ENCODE results near the gene NOL3. TPM values are rescaled to one million over a fixed set of nuclear protein-coding genes. Genes with fewer than 3 reads are reported as not detected.
A peak's percentile ranks its signal among the peaks of the same experiment; 100 is the strongest.

The NOL3 gene
- total RNA-seq, 1 experiment from 2014 or later = 5.6 TPM

DNA sequence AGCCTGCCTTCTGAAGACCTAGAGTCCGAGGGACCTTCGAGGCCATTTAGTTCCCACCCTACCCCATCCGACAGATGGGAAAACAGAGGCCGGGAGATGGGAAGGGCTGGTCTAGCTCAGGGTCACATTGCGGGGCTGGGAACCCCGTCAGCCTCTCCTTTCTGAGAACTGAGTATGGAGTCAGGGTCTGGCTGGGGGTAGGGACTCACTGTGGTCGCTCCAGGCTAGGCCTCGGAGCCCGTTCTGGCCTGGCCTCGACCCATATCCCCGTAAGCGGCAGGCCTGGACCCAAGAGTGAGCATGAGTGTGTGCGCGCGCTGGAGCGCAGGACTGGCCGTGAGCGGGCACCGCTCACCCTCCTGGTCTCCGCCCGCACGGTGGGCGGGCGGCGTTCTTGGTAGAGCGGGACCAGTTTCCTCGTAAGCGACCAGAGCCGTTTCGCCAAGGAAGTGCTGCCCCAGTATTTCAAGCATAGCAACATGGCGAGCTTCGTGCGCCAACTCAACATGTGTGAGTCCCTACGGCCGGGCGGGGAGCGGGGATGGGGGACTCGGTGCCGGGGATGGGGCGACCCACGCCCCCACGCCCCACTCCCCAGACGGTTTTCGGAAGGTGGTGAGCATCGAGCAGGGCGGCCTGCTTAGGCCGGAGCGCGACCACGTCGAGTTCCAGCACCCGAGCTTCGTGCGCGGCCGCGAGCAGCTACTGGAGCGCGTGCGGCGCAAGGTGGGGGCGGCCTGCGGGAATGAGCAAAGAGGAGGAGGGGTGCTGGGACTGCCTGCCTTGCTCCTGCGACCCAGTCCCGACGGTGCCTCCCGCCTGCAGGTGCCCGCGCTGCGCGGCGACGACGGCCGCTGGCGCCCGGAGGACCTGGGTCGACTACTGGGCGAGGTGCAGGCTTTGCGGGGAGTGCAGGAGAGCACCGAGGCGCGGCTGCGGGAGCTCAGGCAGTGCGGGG is 4.9 kb upstream of the NOL3 start:
- H3K9me3 ChIP-seq (ENCODE audit: control insufficient read depth, low read depth, low read length) = no peaks in the 10 kb centered on the region
- no peak overlapping the region for H2AK5ac ChIP-seq (ENCODE audit: insufficient read length, low read length)
- H4K20me1 ChIP-seq (ENCODE audit: control insufficient read depth, insufficient read depth, insufficient read length) = no peaks in the 10 kb centered on the region
- peaks cover 3 to 6% of the 10 kb centered on the region in 2 experiments; a peak in 3 of 5 replicates for H3K9me3 Mint-ChIP-seq
- no peak overlapping the region for H3K14ac ChIP-seq (ENCODE audit: insufficient read depth, low read length)
- H3K4me3 Mint-ChIP-seq = peak overlapping the region; percentile 10 to 68; a peak in 3 of 5 replicates
- peaks cover 14% of the 10 kb centered on the region for H3K23me2 ChIP-seq (ENCODE audit: insufficient read length, low read depth, low read length, poor library complexity, severe bottlenecking)
- no peak for DNase-seq
- no peak overlapping the region for H3K18ac ChIP-seq (ENCODE audit: insufficient read length, low read depth, low read length)
- whole genome bisulfite sequencing (ENCODE audit: extremely low coverage, insufficient read length, low lambda C conversion rate) = no CpG with 5 or more reads among the region's 85 CpGs
- no peaks in the 10 kb centered on the region for H3K79me2 ChIP-seq (ENCODE audit: insufficient read depth, low read length)
- H3K27me3 ChIP-seq (ENCODE audit: insufficient read depth, low read length) = peaks cover 87% of the 10 kb centered on the region
- no peaks in the 10 kb centered on the region; a peak in 1 of 7 replicates for H3K36me3 Mint-ChIP-seq (ENCODE audit: insufficient read depth in 1 of 3, low read depth in 3 of 3)
- H2BK15ac ChIP-seq (ENCODE audit: low read depth, low read length) = no peak overlapping the region
- H3K56ac ChIP-seq (ENCODE audit: insufficient read length, low read depth, low read length) = no peak overlapping the region
- no peak overlapping the region for H4K91ac ChIP-seq (ENCODE audit: insufficient read length, low read depth, low read length)
- no peak for TF ChIP-seq CTCF (conservative IDR thresholded peaks at IDR 0.05)
- H3K27me3 Mint-ChIP-seq (ENCODE audit: low read depth) = peaks cover 94% of the 10 kb centered on the region
- H3K4me1 ChIP-seq (ENCODE audit: insufficient read depth, low read length) = no peaks in the 10 kb centered on the region
- H3K4ac ChIP-seq (ENCODE audit: low read depth, low read length) = no peak overlapping the region
- peaks cover 14 to 52% of the 10 kb centered on the region in 2 experiments for H3K4me1 Mint-ChIP-seq
- no peak overlapping the region for H2BK12ac ChIP-seq (ENCODE audit: insufficient read length, low read depth, low read length)
- no peaks in the 10 kb centered on the region for H3K79me1 ChIP-seq (ENCODE audit: insufficient read depth, low read depth, low read length, poor library complexity, severe bottlenecking)
- H3K27ac ChIP-seq (ENCODE audit: insufficient read length, low read depth, low read length) = no peak overlapping the region
- no peak overlapping the region for H4K5ac ChIP-seq (ENCODE audit: insufficient read length, low read depth, low read length)
- H3K4me2 ChIP-seq (ENCODE audit: insufficient read depth, insufficient read length, low read length) = peak overlapping the region; percentile 13
- H2BK5ac ChIP-seq (ENCODE audit: insufficient read length, low read length) = no peak overlapping the region
- no peak overlapping the region for H2AFZ ChIP-seq (ENCODE audit: low read length)
- no peak overlapping the region for H3K9ac ChIP-seq (ENCODE audit: extremely low read depth, insufficient read length, low read length)
- no peak overlapping the region for H2BK120ac ChIP-seq (ENCODE audit: low read depth, low read length, poor library complexity, severe bottlenecking)
- H4K8ac ChIP-seq (replicated peaks; ENCODE audit: insufficient read length, low read depth, low read length) = no peak overlapping the region
- no peak overlapping the region for H3T11ph ChIP-seq (ENCODE audit: low read length)
- H3K27ac Mint-ChIP-seq = no peak overlapping the region
- no peak overlapping the region for H3K23ac ChIP-seq (ENCODE audit: insufficient read length, low read depth, low read length)
- no peak overlapping the region for H2BK20ac ChIP-seq (ENCODE audit: low read depth, low read length, poor library complexity, severe bottlenecking)
